ENCODE data around the gene SLC25A18. TPM values are rescaled to one million over a fixed set of nuclear protein-coding genes. Genes with fewer than 3 reads are reported as not detected.
"Not testable (repeated sequence)": the region's sequence is repeated elsewhere in the genome, so short reads cannot be mapped to it uniquely, and the experiment has no call there.

The SLC25A18 gene
- total RNA-seq, 4 donors from 2014 or later, result 0.93 to 5.3 (median 1.5) TPM

DNA sequence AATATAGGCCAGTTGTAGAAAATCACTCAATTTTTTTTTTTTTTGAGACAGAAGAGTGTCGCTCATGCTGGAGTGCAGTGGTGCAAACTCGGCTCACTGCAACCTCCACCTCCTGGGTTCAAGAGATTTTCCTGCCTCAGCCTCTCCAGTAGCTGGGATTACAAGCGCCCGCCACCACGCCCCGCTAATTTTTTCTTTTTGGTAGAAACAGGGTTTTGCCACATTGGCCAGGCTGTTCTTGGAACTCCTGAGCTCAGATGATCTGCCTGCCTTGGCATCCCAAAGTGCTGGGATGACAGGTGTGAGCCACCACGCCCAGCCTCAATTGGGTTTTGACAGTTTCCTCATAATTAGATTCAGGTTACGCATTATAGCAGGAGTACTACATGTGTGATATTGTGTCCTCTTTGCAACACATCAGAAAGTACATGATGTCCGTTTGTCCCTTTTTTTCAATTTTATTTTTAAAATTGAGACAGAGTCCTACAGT is 67.8 kb downstream of the SLC25A18 start:
- no peaks in the 10 kb centered on the region for H3K9me3 ChIP-seq
- H3K27ac ChIP-seq, result no peak overlapping the region
- 89% methylated on average over 5 of the region's 9 CpGs; no CpG with 5 or more reads in 1 of the 2 donors for WGBS, 2 donors (ENCODE audit: low coverage in 1 of 2)
- no peaks in the 10 kb centered on the region for H3K27me3 ChIP-seq
- ATAC-seq, result no peak
- no peak overlapping the region for H3K4me3 ChIP-seq
- H3K4me1 ChIP-seq, result peaks cover 0 to 25% (median 11%) of the 10 kb centered on the region in 3 donors
- TF ChIP-seq EP300 (IDR thresholded peaks at IDR 0.05) (no peak), POLR2A (IDR thresholded peaks at IDR 0.05) (no peak), POLR2AphosphoS5 (IDR thresholded peaks at IDR 0.05) (no peak)
- TF ChIP-seq, protein P1, sequence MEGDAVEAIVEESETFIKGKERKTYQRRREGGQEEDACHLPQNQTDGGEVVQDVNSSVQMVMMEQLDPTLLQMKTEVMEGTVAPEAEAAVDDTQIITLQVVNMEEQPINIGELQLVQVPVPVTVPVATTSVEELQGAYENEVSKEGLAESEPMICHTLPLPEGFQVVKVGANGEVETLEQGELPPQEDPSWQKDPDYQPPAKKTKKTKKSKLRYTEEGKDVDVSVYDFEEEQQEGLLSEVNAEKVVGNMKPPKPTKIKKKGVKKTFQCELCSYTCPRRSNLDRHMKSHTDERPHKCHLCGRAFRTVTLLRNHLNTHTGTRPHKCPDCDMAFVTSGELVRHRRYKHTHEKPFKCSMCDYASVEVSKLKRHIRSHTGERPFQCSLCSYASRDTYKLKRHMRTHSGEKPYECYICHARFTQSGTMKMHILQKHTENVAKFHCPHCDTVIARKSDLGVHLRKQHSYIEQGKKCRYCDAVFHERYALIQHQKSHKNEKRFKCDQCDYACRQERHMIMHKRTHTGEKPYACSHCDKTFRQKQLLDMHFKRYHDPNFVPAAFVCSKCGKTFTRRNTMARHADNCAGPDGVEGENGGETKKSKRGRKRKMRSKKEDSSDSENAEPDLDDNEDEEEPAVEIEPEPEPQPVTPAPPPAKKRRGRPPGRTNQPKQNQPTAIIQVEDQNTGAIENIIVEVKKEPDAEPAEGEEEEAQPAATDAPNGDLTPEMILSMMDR (IDR thresholded peaks at IDR 0.05), result no peak
- peaks cover 0 to 7% of the 10 kb centered on the region in 2 donors for H3K36me3 ChIP-seq

DNA sequence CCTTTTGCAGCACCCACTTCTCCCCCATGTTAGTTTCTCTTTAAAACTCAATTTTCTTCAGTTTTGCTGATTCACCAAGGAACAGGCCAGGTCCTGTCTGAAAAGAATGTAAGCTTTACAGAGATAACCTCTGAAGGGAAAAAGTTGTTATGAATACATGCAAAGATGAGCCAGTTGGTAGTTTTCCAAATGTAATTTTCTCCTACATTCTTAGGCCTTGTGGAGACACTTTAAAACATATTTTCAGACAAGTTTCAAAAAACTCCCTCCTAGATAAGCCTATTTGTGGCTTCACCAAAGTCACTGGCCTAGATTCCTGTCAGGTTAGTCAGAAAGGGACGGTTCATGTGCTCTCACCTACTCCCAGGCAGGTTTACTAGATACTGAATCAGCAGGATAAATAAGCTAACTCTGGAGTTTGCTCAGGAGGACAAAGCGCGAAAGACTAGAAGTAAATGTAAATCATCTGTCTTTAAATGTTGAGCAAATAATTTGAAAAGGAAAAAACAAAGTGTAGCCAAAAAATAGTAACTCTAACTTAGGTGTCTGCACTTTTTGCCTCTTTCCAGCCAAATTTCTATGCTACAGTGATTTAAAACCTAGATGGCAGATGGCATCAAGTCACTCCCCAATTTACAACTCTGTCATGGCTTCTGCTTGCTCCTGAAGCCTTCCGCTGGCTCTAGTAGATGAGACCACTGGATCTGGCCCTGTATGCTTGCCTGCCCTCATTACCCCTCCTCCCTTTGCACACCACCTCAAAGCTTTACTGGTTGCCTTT is 70.1 kb downstream of the SLC25A18 start:
- Histone ChIP-seq H3K9me3 (no peaks in the 10 kb centered on the region), H3K4me3 (no peak overlapping the region), H3K4me1 (peaks cover 0 to 15% (median 0%) of the 10 kb centered on the region in 3 donors), H3K27ac (peak overlapping the region in 2 of 4 donors; percentile 2 to 20), H3K36me3 (no peaks in the 10 kb centered on the region), H3K27me3 (no peaks in the 10 kb centered on the region)
- ATAC-seq, result no peak
- WGBS, 2 donors (ENCODE audit: low coverage in 1 of 2), result 50 to 69% methylated on average over 4 of the region's 4 CpGs
- TF ChIP-seq EP300 (IDR thresholded peaks at IDR 0.05) (no peak), POLR2A (IDR thresholded peaks at IDR 0.05) (no peak), POLR2AphosphoS5 (IDR thresholded peaks at IDR 0.05) (no peak)
- TF ChIP-seq, protein P1 (IDR thresholded peaks at IDR 0.05), result no peak

DNA sequence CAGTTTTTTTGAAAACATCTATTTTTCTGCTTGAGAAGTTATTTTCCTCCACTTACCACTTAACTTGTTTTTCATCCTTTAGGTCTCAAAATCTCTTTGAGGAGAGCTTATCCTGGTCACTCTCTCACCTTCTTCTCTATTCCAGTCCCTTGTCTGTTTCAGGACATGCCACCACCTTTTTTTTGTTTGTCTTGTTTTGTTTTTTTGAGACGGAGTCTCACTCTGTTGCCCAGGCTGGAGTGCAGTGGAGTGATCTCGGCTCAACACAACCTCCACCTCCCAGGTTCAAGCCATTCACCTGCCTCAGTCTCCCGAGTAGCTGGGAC is 70.7 kb downstream of the SLC25A18 start:
- H3K36me3 ChIP-seq, result no peaks in the 10 kb centered on the region
- WGBS, 2 donors (ENCODE audit: low coverage in 1 of 2), result 90% methylated on average over 3 of the region's 3 CpGs; no CpG with 5 or more reads in 1 of the 2 donors
- no peak for TF ChIP-seq POLR2A (IDR thresholded peaks at IDR 0.05)
- TF ChIP-seq, protein P1 (IDR thresholded peaks at IDR 0.05), result no peak
- TF ChIP-seq EP300 (IDR thresholded peaks at IDR 0.05), result no peak
- TF ChIP-seq POLR2AphosphoS5 (IDR thresholded peaks at IDR 0.05), result no peak
- peaks cover 0 to 14% (median 0%) of the 10 kb centered on the region in 3 donors for H3K4me1 ChIP-seq
- H3K27ac ChIP-seq, result peak overlapping the region in 1 of 4 donors; percentile 20
- no peak overlapping the region for H3K4me3 ChIP-seq
- no peaks in the 10 kb centered on the region for H3K9me3 ChIP-seq
- no peak for ATAC-seq
- H3K27me3 ChIP-seq, result no peaks in the 10 kb centered on the region

DNA sequence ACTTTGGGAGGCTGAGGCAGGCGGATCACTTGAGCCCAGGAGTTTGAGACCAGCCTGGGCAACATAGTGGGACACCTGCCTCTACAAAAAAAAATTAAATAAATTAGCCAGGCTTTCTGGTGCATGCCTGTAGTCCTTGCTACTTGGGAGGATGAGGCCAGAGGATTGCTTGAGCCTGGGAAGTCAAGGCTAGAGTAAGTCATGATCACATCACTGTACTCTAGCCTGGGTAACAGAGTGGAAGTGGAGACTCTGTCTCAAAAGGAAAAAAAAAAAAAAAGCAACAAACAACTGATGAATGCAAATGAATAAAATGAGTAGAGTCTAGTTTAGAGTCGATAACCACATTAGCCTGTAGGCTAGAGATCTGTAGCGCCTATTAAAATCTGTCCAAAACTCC is 71.4 kb downstream of the SLC25A18 start:
- Histone ChIP-seq H3K27me3 (no peaks in the 10 kb centered on the region), H3K4me3 (no peak overlapping the region), H3K27ac (no peak overlapping the region), H3K4me1 (peaks cover 0 to 16% (median 4%) of the 10 kb centered on the region in 3 donors), H3K36me3 (no peaks in the 10 kb centered on the region), H3K9me3 (no peaks in the 10 kb centered on the region)
- TF ChIP-seq EP300 (IDR thresholded peaks at IDR 0.05) (no peak), POLR2AphosphoS5 (IDR thresholded peaks at IDR 0.05) (no peak)
- TF ChIP-seq, protein P1 (IDR thresholded peaks at IDR 0.05), result no peak
- ATAC-seq, result no peak
- 89 to 100% methylated on average over 1 to 3 of the region's 3 CpGs for WGBS, 2 donors (ENCODE audit: low coverage in 1 of 2)

DNA sequence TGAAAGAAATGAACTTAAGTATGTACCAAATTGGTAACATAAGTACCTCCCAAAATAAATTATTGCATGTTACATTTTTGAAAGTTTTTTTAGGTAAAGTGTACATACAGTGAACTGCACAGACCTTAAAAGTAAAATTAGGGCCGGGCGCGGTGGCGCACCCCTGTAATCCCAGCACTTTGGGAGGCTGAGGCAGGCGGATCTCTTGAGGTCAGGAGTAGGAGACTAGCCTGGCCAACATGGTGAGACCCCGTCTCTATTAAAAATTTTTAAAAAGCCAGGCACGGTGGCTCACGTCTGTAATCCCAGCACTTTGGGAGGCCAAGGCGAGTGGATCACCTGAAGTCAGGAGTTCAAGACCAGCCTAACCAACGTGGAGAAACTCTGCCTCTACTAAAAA is 73.6 kb downstream of the SLC25A18 start:
- WGBS, 2 donors (ENCODE audit: low coverage in 1 of 2), result 88 to 100% methylated on average over 2 to 10 of the region's 10 CpGs
- not testable (repeated sequence) for H3K36me3 ChIP-seq, H3K9me3 ChIP-seq, ATAC-seq, H3K4me3 ChIP-seq, H3K27me3 ChIP-seq
- Histone ChIP-seq H3K27ac (peak overlapping the region in 2 of 4 donors; percentile 97 to 99), H3K4me1 (peaks cover 0 to 32% (median 8%) of the 10 kb centered on the region in 3 donors)
